ENCODE measurements around the gene KCNK15.

DNA sequence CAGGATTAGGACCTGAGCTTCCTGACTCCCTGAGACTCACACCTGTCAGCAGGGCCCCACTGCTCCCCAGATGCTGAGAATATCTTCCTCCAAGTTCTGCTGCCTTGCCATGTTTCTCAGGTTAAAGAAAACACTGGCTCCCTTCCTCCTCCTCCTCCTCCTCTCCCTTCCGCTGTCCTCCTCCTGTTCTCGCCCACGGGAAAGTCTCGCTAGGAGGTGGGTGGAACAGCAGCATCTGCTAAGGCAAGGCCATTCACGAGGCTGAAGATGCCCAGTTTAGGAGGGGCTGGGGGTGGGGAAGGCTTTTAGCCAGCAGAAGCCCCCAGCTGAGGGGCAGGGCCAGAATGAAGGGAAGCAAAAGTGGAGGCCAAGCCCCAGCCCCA is 23.8 kb downstream of the KCNK15 start:
- TF ChIP-seq, protein P1, sequence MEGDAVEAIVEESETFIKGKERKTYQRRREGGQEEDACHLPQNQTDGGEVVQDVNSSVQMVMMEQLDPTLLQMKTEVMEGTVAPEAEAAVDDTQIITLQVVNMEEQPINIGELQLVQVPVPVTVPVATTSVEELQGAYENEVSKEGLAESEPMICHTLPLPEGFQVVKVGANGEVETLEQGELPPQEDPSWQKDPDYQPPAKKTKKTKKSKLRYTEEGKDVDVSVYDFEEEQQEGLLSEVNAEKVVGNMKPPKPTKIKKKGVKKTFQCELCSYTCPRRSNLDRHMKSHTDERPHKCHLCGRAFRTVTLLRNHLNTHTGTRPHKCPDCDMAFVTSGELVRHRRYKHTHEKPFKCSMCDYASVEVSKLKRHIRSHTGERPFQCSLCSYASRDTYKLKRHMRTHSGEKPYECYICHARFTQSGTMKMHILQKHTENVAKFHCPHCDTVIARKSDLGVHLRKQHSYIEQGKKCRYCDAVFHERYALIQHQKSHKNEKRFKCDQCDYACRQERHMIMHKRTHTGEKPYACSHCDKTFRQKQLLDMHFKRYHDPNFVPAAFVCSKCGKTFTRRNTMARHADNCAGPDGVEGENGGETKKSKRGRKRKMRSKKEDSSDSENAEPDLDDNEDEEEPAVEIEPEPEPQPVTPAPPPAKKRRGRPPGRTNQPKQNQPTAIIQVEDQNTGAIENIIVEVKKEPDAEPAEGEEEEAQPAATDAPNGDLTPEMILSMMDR (IDR thresholded peaks at IDR 0.05), result no peak
- TF ChIP-seq EZH2 (IDR thresholded peaks at IDR 0.05; ENCODE audit: borderline replicate concordance, insufficient read depth, low read depth, low read length, poor library complexity, severe bottlenecking), result no peak
